K562 (cell line): ENCODE measurements around the gene PITPNB. TPM values are rescaled to one million over a fixed set of nuclear protein-coding genes. Genes with fewer than 3 reads are reported as not detected.

Experiments
- ARID1B ChIP-seq: fragments of 450-650 bp; IDR thresholded peaks from 2 replicates; pipeline ENCODE4 v1.6.1; 2016; ENCODE audit warnings: antibody characterized with exemption, mild to moderate bottlenecking, inconsistent platforms
- ARID3A ChIP-seq: IDR thresholded peaks from 2 replicates; pipeline ENCODE4 v1.6.1; 2012; ENCODE audit warnings: low read depth, low read length, improper control_type of control experiment, borderline replicate concordance
- ATF7 ChIP-seq: fragments of 450-650 bp; IDR thresholded peaks from 2 replicates; pipeline ENCODE4 v1.7.1; 2014; ENCODE audit warnings: mild to moderate bottlenecking, moderate library complexity
- BRF2 ChIP-seq: IDR thresholded peaks from 3 replicates; pipeline ENCODE4 v1.6.1; 2011; ENCODE audit warnings: borderline replicate concordance, mild to moderate bottlenecking; ENCODE audit not compliant: insufficient read length, insufficient read depth
- CBFA2T2 ChIP-seq: fragments of 450-650 bp; conservative IDR thresholded peaks from 2 replicates; pipeline ENCODE4 v1.6.1; 2017; ENCODE audit warnings: mild to moderate bottlenecking
- DPF2 ChIP-seq: fragments of 450-650 bp; IDR thresholded peaks from 2 replicates; pipeline ENCODE4 v1.6.1; 2016
- KDM1A ChIP-seq, 2 experiments: fragments of 450-650 bp; IDR thresholded peaks; 2 replicates each; pipeline ENCODE4 v1.6.1; 2016; ENCODE audit warnings: mild to moderate bottlenecking in 2 of 2
- KHSRP ChIP-seq: fragments of 450-650 bp; IDR thresholded peaks from 2 replicates; pipeline ENCODE4 v1.6.1; 2017
- KLF16 ChIP-seq: IDR thresholded peaks from 2 replicates; pipeline ENCODE4 v1.6.1; 2016; ENCODE audit warnings: antibody characterized with exemption
- MCM7 ChIP-seq, 2 experiments: fragments of 450-650 bp; IDR thresholded peaks; 2 replicates each; pipeline ENCODE4 v1.6.1; 2016 to 2018
- MED1 ChIP-seq: sonication (generic); formaldehyde crosslinking; IDR thresholded peaks from 2 replicates; pipeline ENCODE4 v1.8.1; 2023; ENCODE audit warnings: missing genetic modification reagents, borderline replicate concordance
- MEF2D ChIP-seq: conservative IDR thresholded peaks from 2 replicates; pipeline ENCODE4 v1.6.1; 2016; ENCODE audit warnings: low read depth, missing genetic modification characterization, missing compliant biosample characterization
- MEIS2 ChIP-seq: fragments of 450-650 bp; IDR thresholded peaks from 2 replicates; pipeline ENCODE4 v1.6.1; 2014; ENCODE audit warnings: mild to moderate bottlenecking; ENCODE audit not compliant: partially characterized antibody
- MTA2 ChIP-seq: fragments of 450-650 bp; IDR thresholded peaks from 2 replicates; pipeline ENCODE4 v1.6.1; 2016; ENCODE audit warnings: low read depth
- NBN ChIP-seq: fragments of 450-650 bp; IDR thresholded peaks from 2 replicates; pipeline ENCODE4 v1.6.1; 2016; ENCODE audit warnings: low read depth, mild to moderate bottlenecking
- NUFIP1 ChIP-seq: fragments of 450-650 bp; IDR thresholded peaks from 2 replicates; pipeline ENCODE4 v1.6.1; 2018; ENCODE audit not compliant: partially characterized antibody
- POLR2AphosphoS5 ChIP-seq: IDR thresholded peaks from 2 replicates; pipeline ENCODE4 v1.6.1; 2011; ENCODE audit warnings: mild to moderate bottlenecking, low read depth, low read length, moderate library complexity; ENCODE audit not compliant: control insufficient read depth, insufficient read depth
- RAD21 ChIP-seq, 2 experiments: fragments of 250-450 bp in 1 of 2; fragments of 450-650 bp in 1 of 2; sonication (Bioruptor Pico) in 1 of 2; formaldehyde crosslinking in 1 of 2; IDR thresholded peaks in 1 of 2; conservative IDR thresholded peaks in 1 of 2; 2 replicates each; pipeline versions ENCODE4 v1.4.0 to v1.8.0; 2020 to 2022; ENCODE audit warnings: mild to moderate bottlenecking in 2 of 2, moderate library complexity in 1 of 2
- SIN3A ChIP-seq, 2 experiments: fragments of 150-350 bp in 1 of 2; IDR thresholded peaks; 2 replicates each; pipeline ENCODE4 v1.6.1; 2011 to 2016; ENCODE audit warnings: borderline replicate concordance in 2 of 2, low read depth in 2 of 2, low read length in 2 of 2, mild to moderate bottlenecking in 2 of 2, moderate library complexity in 2 of 2; ENCODE audit not compliant: control insufficient read depth in 1 of 2
- SMARCC2 ChIP-seq: fragments of 450-650 bp; IDR thresholded peaks from 2 replicates; pipeline ENCODE4 v1.6.1; 2017; ENCODE audit warnings: antibody characterized with exemption, moderate library complexity, mild to moderate bottlenecking, low read depth
- TBL1XR1 ChIP-seq, 2 experiments: IDR thresholded peaks; 2 replicates each; pipeline ENCODE4 v1.6.1; 2012; ENCODE audit warnings: improper control_type of control experiment in 2 of 2, low read length in 2 of 2, mild to moderate bottlenecking in 1 of 2
- TCF7 ChIP-seq: sonication (generic); IDR thresholded peaks from 2 replicates; pipeline ENCODE4 v1.6.1; 2016; ENCODE audit warnings: antibody characterized with exemption, borderline replicate concordance
- ZNF12 ChIP-seq: sonication (generic); formaldehyde crosslinking; IDR thresholded peaks from 2 replicates; pipeline ENCODE4 v1.4.0; 2020; ENCODE audit warnings: mild to moderate bottlenecking, missing genetic modification reagents
- ZNF551 ChIP-seq: fragments of 250-450 bp; sonication (Bioruptor Pico); IDR thresholded peaks from 2 replicates; pipeline ENCODE4 v1.5.0; 2021; ENCODE audit warnings: mild to moderate bottlenecking, moderate library complexity
- polyA plus RNA-seq, 8 experiments: library from polyadenylated mRNA; depleted of rRNA in 4 of 8; stranded (reverse) in 5 of 8; unstranded in 3 of 8; fragments of >200 nt; fragmentation: Nextera tagmentation in 2 of 8; fragmentation: Illumina TruSeq in 1 of 8; extraction: Ambion mirVana in 2 of 8; extraction: Trizol in 1 of 8; gene quantifications; 2 replicates each; pipeline versions ENCODE4 v1.2.1 to v1.2.3, GENCODE V29; 2011 to 2014; ENCODE audit warnings: inconsistent platforms in 1 of 8, missing spikeins in 1 of 8
- total RNA-seq, 7 experiments: library from RNA; depleted of rRNA in 6 of 7; stranded (reverse); fragments of >200 nt in 6 of 7; fragmentation: Illumina TruSeq in 2 of 7; extraction: Trizol in 2 of 7; gene quantifications; 2 replicates each; pipeline versions ENCODE4 v1.2.1 to v1.2.3, GENCODE V29; 2011 to 2021; ENCODE audit warnings: low replicate concordance in 1 of 7
- TF ChIP-seq, protein P1 (sequence below), 2 experiments: IDR thresholded peaks in 1 of 2; conservative IDR thresholded peaks in 1 of 2; 2 replicates each; pipeline ENCODE4 v1.6.1; 2016; ENCODE audit warnings: low read depth in 2 of 2, mild to moderate bottlenecking in 1 of 2, missing compliant biosample characterization in 1 of 2, missing genetic modification characterization in 1 of 2, moderate library complexity in 1 of 2

PITPNB gene
- total and polyA plus RNA-seq, 9 of the 15 experiments (the other 6 are each of a cell fraction or from before 2014, with no cell fraction given): 13.1 to 52.4 (median 34.7) TPM

GRCh38 chr22:27846910-27847309 lies 72.1 kb downstream of the PITPNB start (continued):
- TF ChIP-seq DPF2 (peak; percentile 79), ZNF12 (CRISPR knock-in tag) (no peak), SIN3A (IDR thresholded peaks at IDR 0.05; ENCODE audit: borderline replicate concordance in 2 of 2, control insufficient read depth in 1 of 2, low read depth in 2 of 2, low read length in 2 of 2) (no peak), KDM1A (IDR thresholded peaks at IDR 0.05) (peak; percentile 86 to 92), MTA2 (peak; percentile 67; the same call in 1 of the 2 replicates), ZNF551 (CRISPR knock-in tag) (no peak), MCM7 (IDR thresholded peaks at IDR 0.05) (no peak), MED1 (no peak), ATF7 (peak; percentile 30; the same call in 1 of the 2 replicates), CBFA2T2 (peak; percentile 74), TBL1XR1 (IDR thresholded peaks at IDR 0.05; ENCODE audit: low read length in 2 of 2) (peak in 1 of 2 experiments; percentile 69; a peak in 2 of 4 replicates), TCF7 (no peak), RAD21 (CRISPR knock-in tag; conservative IDR thresholded peaks at IDR 0.05 in 1 of 2, IDR thresholded peaks at IDR 0.05 in 1 of 2) (0 out of 4 replicates have a peak, but pooled peaks of 1 of the 2 experiments have one; percentile 15), NBN (0 out of 2 replicates have a peak, but pooled peaks have one; percentile 27), BRF2 (no peak), MEF2D (tag) (no peak), NUFIP1 (no peak), ARID3A (peak; percentile 56; the same call in 1 of the 2 replicates), ARID1B (peak; percentile 91), KHSRP (no peak), KLF16 (peak; percentile 7; the same call in 1 of the 2 replicates), POLR2AphosphoS5 (peak; percentile 37; the same call in 1 of the 2 replicates), MEIS2 (peak; percentile 99), SMARCC2 (0 out of 2 replicates have a peak, but pooled peaks have one; percentile 59)
- TF ChIP-seq, protein P1, sequence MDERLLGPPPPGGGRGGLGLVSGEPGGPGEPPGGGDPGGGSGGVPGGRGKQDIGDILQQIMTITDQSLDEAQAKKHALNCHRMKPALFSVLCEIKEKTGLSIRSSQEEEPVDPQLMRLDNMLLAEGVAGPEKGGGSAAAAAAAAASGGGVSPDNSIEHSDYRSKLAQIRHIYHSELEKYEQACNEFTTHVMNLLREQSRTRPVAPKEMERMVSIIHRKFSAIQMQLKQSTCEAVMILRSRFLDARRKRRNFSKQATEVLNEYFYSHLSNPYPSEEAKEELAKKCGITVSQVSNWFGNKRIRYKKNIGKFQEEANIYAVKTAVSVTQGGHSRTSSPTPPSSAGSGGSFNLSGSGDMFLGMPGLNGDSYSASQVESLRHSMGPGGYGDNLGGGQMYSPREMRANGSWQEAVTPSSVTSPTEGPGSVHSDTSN (CRISPR knock-in tag; IDR thresholded peaks at IDR 0.05; ENCODE audit: low read depth): peak; percentile 33; the same call in 1 of the 2 replicates
- TF ChIP-seq, protein P1 (tag; conservative IDR thresholded peaks at IDR 0.05; ENCODE audit: low read depth): peak; percentile 94
